ENCODE measurements around the gene ZNF608. TPM values are rescaled to one million over a fixed set of nuclear protein-coding genes. Genes with fewer than 3 reads are reported as not detected.
A peak's percentile ranks its signal among the peaks of the same experiment; 100 is the strongest.

ZNF608 gene
- total RNA-seq, 4 donors from 2014 or later = 26.6 to 33.4 (median 29.5) TPM

DNA sequence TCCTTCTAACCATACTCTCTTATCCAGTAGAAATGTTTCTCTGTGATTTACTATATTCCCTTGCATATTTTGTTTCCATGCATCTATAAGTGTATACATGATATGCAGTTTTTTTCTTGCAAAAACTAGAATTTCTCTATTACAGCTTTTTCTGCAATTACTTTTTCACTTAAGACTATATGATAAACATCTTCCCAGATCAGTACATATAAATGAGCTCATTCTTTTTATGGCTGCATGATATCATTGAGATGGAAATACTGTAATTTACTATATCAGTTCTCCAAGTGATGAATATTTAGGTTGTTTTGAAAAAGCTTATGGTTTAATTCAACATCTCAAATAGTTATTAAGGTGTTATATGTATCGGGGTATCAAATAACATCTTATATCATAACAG is 18.1 kb upstream of the ZNF608 start:
- 56% methylated on average over 1 of the region's 1 CpG for WGBS
- no peak overlapping the region for H3K4me3 ChIP-seq
- intact Hi-C loops (cut with DNase I) = no loop called here
- no peak for TF ChIP-seq EP300 (IDR thresholded peaks at IDR 0.05)
- TF ChIP-seq POLR2AphosphoS5 (IDR thresholded peaks at IDR 0.05) = no peak
- TF ChIP-seq, protein P1, sequence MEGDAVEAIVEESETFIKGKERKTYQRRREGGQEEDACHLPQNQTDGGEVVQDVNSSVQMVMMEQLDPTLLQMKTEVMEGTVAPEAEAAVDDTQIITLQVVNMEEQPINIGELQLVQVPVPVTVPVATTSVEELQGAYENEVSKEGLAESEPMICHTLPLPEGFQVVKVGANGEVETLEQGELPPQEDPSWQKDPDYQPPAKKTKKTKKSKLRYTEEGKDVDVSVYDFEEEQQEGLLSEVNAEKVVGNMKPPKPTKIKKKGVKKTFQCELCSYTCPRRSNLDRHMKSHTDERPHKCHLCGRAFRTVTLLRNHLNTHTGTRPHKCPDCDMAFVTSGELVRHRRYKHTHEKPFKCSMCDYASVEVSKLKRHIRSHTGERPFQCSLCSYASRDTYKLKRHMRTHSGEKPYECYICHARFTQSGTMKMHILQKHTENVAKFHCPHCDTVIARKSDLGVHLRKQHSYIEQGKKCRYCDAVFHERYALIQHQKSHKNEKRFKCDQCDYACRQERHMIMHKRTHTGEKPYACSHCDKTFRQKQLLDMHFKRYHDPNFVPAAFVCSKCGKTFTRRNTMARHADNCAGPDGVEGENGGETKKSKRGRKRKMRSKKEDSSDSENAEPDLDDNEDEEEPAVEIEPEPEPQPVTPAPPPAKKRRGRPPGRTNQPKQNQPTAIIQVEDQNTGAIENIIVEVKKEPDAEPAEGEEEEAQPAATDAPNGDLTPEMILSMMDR (IDR thresholded peaks at IDR 0.05) = no peak
- TF ChIP-seq POLR2A (IDR thresholded peaks at IDR 0.05; ENCODE audit: low read depth) = no peak
- H3K36me3 ChIP-seq = no peaks in the 10 kb centered on the region
- no peak for DNase-seq (ENCODE audit: extremely low spot score)
- H3K9me3 ChIP-seq = no peaks in the 10 kb centered on the region
- H3K27ac ChIP-seq (replicated peaks in 1 of 4) = peak overlapping the region in 3 of 4 donors; percentile 30 to 43 (median 42)
- H3K4me1 ChIP-seq = peaks cover 0 to 12% (median 7%) of the 10 kb centered on the region in 4 donors
- no peaks in the 10 kb centered on the region for H3K27me3 ChIP-seq

DNA sequence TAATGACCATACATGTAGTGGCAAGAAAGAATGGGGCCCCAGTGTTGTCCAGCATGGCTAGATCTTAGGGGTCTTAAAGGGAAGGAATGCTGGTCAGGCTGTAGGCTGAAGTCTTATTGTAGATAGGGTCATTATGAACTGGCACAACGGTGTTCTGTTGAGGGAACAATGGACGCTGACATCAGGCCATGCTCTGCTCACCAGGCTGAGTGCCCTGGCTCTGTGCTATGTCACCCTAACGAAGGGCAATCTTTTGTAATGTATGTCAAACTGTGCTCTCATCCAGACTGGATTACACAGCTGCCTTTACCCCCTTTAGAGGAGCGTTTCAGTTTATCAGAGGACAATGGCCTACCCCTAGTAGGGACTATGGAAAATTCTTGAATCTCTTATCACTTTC is 14.6 kb upstream of the ZNF608 start:
- H3K27ac ChIP-seq (replicated peaks in 1 of 4) = no peak overlapping the region
- DNase-seq (ENCODE audit: extremely low spot score) = no peak
- H3K9me3 ChIP-seq = no peaks in the 10 kb centered on the region
- 90% methylated on average over 4 of the region's 4 CpGs for WGBS
- H3K36me3 ChIP-seq = no peaks in the 10 kb centered on the region
- TF ChIP-seq POLR2A (IDR thresholded peaks at IDR 0.05; ENCODE audit: low read depth) (no peak), POLR2AphosphoS5 (IDR thresholded peaks at IDR 0.05) (no peak), EP300 (IDR thresholded peaks at IDR 0.05) (no peak)
- TF ChIP-seq, protein P1 (IDR thresholded peaks at IDR 0.05) = no peak
- H3K27me3 ChIP-seq = no peaks in the 10 kb centered on the region
- no peak overlapping the region for H3K4me3 ChIP-seq
- intact Hi-C loops (cut with DNase I) = no loop called here
- peaks cover 0 to 12% (median 7%) of the 10 kb centered on the region in 4 donors for H3K4me1 ChIP-seq

DNA sequence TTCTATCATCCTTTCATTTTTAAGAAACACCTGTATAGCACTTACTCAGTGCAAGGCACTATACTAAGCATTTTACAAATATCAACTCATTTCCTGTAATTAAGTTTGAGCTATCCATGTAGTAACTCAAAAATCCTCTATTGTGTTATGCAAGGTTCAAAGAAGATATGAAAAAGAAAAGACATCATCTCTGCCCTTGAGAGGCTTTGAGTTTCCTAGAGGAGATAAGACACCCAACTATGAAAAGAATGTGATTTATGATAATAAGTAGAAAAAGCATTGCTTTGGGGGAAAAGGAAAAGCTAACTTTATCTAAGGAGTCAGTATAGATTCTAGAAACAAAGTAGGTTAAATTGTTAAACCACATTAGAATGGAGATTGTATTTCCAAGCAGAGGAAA is 14.2 kb upstream of the ZNF608 start:
- Histone ChIP-seq H3K4me1 (peaks cover 0 to 11% (median 7%) of the 10 kb centered on the region in 4 donors), H3K36me3 (no peaks in the 10 kb centered on the region), H3K4me3 (no peak overlapping the region), H3K27me3 (no peaks in the 10 kb centered on the region), H3K27ac (replicated peaks in 1 of 4) (no peak overlapping the region), H3K9me3 (no peaks in the 10 kb centered on the region)
- intact Hi-C loops (cut with DNase I) = no loop called here
- DNase-seq (ENCODE audit: extremely low spot score) = no peak
- TF ChIP-seq EP300 (IDR thresholded peaks at IDR 0.05) (no peak), POLR2AphosphoS5 (IDR thresholded peaks at IDR 0.05) (no peak), POLR2A (IDR thresholded peaks at IDR 0.05; ENCODE audit: low read depth) (no peak)
- TF ChIP-seq, protein P1 (IDR thresholded peaks at IDR 0.05) = no peak

DNA sequence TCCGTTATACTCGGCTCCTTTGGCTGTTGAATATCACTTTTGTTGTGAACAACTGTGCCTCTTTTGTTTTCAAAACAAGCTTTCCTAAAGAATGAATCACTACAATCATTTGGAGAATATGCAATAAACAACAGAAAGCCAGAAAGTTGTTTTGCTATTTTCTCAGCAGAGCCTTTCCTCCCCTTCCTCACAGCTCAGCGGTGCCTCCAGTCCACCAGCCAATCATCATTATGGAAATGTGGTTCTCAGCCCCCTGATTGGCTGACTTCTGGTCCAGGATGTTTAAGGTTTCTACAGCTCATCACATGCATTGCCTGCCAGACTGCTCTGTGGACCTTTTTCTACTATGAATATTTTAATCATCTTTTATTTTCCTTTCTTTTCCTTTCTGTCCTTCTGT is 9.1 kb upstream of the ZNF608 start:
- no peak overlapping the region for H3K4me3 ChIP-seq
- H3K9me3 ChIP-seq = no peaks in the 10 kb centered on the region
- intact Hi-C loops (cut with DNase I) = loop anchor here (10.0 kb wide), 1 partner anchor 149 kb away; no protein-coding TSS in a partner anchor
- TF ChIP-seq EP300 (IDR thresholded peaks at IDR 0.05) (no peak), POLR2A (IDR thresholded peaks at IDR 0.05; ENCODE audit: low read depth) (no peak), POLR2AphosphoS5 (IDR thresholded peaks at IDR 0.05) (no peak)
- TF ChIP-seq, protein P1 (IDR thresholded peaks at IDR 0.05) = no peak
- H3K27me3 ChIP-seq = no peaks in the 10 kb centered on the region
- DNase-seq (ENCODE audit: extremely low spot score) = no peak
- WGBS = 89% methylated on average over 3 of the region's 3 CpGs
- no peak overlapping the region for H3K27ac ChIP-seq (replicated peaks in 1 of 4)
- no peaks in the 10 kb centered on the region for H3K36me3 ChIP-seq
- peaks cover 0 to 14% (median 2%) of the 10 kb centered on the region in 4 donors for H3K4me1 ChIP-seq

DNA sequence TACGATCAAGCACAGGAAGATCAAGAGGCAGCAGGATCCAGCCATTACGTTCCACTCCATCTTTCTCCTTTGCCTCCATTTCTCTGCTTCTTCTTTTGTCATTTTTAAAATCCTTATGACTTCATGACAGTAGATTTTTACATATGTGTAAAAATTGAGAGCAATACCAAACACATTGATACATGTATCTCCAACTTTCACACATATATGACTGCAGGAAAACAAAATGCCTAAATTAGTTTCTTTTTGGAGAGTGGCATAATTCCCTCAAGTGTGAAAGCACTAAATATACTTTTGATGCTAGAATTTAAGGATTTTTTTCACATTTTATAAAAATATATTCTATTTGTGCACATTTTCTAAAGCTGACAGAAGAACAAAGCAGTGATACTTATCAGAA is 8.6 kb upstream of the ZNF608 start:
- H3K36me3 ChIP-seq = no peaks in the 10 kb centered on the region
- DNase-seq (ENCODE audit: extremely low spot score) = no peak
- TF ChIP-seq, protein P1 (IDR thresholded peaks at IDR 0.05) = no peak
- TF ChIP-seq POLR2AphosphoS5 (IDR thresholded peaks at IDR 0.05) (no peak), EP300 (IDR thresholded peaks at IDR 0.05) (no peak), POLR2A (IDR thresholded peaks at IDR 0.05; ENCODE audit: low read depth) (no peak)
- H3K4me3 ChIP-seq = peak overlapping the region in 1 of 4 donors; percentile 9
- 70% methylated on average over 2 of the region's 2 CpGs for WGBS
- H3K9me3 ChIP-seq = no peaks in the 10 kb centered on the region
- H3K27me3 ChIP-seq = no peaks in the 10 kb centered on the region
- H3K27ac ChIP-seq (replicated peaks in 1 of 4) = no peak overlapping the region
- intact Hi-C loops (cut with DNase I) = loop anchor here (10.0 kb wide), 1 partner anchor 150 kb away; no protein-coding TSS in a partner anchor
- H3K4me1 ChIP-seq = peaks cover 0 to 17% (median 5%) of the 10 kb centered on the region in 4 donors
